CD4-positive, alpha-beta T cell treated with Interleukin-21 for 1 hour (primary cell): ENCODE results near the gene PSMB1.
"Not testable (repeated sequence)": the region's sequence is repeated elsewhere in the genome, so short reads cannot be mapped to it uniquely, and the experiment has no call there.

Experiments used
- DNase-seq: peaks from one replicate; pipeline ENCODE4 v3.0.0-alpha.2; 2020

PSMB1 gene

DNA sequence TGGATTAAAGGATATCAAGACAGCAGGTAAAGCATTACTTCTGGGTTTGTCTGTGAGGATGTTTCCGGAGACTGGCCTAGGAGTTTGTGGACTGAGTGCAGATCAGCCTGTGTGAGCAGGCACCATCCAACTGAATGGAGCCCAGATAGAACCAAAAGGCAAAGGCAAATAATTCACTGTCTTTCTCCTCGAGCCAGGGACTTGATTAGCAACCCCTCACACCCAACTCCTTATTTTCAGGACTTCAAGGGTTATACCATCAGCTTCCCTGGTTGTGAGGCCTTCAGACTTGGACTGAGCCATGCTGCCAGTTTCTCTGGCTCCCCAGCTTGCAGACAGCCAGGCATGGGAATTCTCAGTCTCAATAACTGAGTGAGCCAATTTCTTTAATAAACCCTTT, 19.3 kb downstream of the PSMB1 start:
- DNase-seq: no peak

- no peak for DNase-seq
These were observed 20.1 kb downstream of the PSMB1 start for GRCh38 chr6:170532867-170533488.

DNA sequence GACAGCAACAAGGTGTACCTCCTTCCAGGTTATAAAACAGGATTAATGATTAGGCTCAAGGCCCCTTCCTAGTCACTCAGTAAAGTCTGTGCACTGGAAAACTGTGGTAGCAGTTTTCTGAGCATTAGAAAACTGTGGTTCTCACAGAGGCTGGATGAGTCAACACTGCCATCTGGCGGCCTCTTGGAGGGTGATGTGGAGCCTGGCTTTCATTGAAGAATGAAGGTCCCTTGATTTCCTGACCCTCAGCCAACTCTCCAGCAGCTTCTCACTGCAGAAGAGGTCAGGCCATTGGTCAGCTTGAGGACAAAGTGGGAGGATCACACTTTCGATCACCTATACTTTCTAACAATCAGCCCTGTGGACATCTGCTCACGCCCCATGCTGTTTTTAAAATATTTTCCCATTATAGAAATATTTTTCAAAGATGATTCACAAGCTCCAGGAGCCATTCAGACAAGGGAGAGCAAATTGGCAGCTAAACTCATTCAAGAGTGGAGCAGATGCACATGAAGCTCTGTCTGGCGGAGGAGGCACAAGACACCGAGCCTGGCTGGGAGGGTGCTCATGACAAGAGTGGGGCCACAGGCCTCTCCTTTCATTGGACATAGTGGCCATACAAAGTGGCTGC, 23.2 kb downstream of the PSMB1 start:
- DNase-seq: peak; percentile 66

DNA sequence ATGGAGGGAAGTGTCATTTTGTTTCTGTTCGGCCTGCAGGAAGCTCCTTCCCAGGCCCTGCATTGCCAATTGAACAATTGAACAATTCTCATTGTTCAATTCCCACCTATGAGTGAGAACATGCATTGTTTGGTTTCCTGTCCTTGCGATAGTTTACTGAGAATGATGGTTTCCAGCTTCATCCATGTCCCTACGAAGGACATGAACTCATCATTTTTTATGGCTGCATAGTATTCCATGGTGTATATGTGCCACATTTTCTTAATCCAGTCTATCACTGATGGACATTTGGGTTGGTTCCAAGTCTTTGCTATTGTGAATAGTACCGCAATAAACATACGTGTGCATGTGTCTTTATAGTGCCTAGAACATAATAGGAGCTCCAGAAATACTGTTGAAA, 25.1 kb downstream of the PSMB1 start:
- DNase-seq: not testable (repeated sequence)

- no peak for DNase-seq
These were observed 27.3 kb downstream of the PSMB1 start for GRCh38 chr6:170525795-170526194.

DNA sequence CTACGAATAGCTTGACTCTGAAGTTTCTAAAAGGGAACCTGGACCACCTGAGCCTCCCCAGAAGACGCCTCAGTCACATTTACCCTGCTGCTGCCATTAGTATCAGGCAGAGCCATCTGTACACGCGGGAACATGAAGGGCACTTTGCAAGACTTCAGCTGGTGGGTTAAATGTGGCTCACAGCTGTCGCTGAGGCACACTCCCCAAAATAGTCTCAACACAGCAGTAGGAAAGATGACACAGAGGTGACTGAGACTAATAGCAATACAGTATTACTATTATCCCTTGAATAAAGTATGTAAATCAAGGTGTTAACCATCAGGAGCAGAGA, 29.0 kb downstream of the PSMB1 start:
- no peak for DNase-seq

DNA sequence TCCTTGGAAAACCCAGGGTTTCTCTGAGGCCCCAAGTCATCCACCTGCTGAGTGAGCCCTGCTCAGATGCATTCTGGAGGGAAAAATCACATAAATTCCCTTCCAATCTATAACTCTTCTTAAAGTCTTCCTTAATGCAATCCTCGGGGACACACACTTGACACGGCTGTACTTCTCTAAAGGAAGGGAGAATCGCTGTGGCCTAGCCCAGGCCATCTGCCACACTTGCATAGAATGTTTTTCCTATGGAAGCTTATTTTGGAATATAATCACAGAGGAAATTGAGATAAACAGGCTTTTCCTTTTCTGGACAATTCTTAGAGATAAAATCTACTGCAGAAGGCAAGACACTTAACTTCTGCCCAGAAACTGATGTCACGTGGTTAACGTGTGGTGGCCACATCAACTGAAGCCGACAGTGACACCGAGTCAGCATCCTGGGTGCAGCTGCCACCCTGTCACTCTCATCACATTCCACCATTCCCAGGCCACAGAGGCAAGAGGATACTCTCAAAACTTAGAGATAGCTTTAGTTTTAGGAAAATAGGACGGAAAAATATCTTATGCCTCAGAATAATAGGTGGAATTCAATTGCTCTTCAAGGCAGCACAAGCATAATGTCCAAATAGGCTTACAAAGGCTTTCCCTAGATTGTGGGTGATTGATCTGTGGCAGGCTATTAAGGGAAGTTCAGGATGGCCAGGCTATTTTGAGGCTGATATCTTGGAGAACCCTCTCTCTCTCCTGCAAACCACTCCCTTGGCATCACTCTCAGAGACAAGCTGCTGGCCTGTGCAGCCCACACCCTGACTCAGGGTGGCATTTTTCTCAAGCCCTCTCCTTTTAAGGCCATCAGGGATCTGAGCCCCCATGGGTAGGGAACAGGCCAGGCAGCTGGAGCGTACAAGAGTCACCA, 29.6 kb downstream of the PSMB1 start:
- DNase-seq: no peak

DNA sequence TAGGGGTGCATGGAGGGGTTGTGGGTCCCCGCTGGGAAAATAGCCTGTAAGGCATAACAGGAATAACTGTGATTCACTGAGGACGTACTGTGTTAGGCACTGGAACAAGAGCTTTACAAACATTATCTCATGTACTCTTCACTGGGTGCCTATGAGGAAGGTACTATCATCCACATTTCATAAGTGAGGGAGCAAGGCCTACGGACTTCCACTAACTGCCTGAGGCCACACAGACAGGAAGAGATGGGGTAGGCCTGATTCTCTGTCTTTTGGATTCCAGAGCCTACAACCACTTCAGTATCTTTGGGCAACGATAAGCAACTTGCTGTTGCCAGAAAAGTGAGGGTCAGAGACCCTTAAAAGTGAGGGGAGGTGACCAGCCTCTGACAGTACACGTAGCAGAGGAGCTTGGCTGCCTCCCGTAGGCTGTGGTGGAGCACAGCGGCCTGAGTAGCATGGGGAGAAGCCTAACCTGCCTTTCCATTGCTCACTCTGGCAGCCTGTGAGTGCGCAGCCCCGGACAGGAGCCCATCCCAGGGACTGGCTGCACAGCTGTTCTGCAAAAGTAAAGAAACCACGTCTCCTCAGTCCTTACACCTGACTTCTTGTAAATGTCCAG, 30.4 kb downstream of the PSMB1 start:
- no peak for DNase-seq

GRCh38 chr6:170516783-170517616, 36.1 kb downstream of the PSMB1 start:
- DNase-seq: peak; percentile 60

GRCh38 chr6:170514908-170515307, 38.2 kb downstream of the PSMB1 start:
- DNase-seq: no peak

GRCh38 chr6:170512249-170512648, 40.9 kb downstream of the PSMB1 start:
- no peak for DNase-seq

DNA sequence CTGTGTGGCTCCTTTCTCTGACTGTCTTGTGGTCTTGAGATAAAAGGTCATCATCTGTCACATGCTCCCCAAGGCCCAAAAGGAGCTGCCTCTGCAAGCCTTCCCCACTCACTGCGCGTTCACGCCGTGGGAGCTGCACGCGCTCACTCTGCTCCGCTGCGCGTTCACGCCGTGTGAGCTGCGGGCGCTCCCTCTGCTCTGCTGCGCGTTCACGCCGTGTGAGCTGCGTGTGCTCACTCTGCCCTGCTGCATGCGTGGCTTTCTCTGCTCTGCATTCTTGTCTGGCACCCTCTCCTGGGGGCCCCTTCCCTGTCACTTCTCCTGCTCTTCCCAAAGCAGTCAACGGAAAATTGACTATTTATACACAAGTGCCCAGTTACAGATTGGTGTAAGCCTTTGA, 42.5 kb downstream of the PSMB1 start:
- DNase-seq: no peak

DNA sequence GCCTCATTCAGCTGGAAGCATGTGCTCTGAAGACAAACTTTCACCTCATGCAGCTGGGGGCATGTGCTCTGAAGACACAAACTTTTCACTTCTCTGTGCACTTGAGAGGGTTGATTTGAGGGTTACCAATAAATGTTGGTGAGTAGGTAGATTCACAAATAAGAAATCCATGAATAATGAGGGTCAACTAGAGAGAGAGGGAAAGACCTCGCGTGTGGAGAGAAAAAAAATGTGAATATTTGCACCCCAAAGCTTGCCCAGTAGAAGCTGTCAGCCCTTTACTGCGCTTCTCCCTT, 43.4 kb downstream of the PSMB1 start:
- no peak for DNase-seq

- not testable (repeated sequence) for DNase-seq
These were observed 44.0 kb downstream of the PSMB1 start for GRCh38 chr6:170508892-170509722.

DNA sequence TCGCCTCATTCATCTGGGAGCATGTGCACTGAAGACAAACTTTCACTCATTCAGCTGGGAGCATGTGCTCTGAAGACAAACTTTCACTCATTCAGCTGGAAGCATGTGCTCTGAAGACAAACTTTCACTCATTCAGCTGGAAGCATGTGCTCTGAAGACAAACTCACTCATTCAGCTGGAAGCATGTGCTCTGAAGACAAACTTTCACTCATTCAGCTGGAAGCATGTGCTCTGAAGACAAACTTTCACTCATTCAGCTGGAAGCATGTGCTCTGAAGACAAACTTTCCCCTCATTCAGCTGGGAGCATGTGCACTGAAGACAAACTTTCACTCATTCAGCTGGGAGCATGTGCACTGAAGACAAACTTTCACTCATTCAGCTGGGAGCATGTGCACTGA, 44.8 kb downstream of the PSMB1 start:
- not testable (repeated sequence) for DNase-seq

DNA sequence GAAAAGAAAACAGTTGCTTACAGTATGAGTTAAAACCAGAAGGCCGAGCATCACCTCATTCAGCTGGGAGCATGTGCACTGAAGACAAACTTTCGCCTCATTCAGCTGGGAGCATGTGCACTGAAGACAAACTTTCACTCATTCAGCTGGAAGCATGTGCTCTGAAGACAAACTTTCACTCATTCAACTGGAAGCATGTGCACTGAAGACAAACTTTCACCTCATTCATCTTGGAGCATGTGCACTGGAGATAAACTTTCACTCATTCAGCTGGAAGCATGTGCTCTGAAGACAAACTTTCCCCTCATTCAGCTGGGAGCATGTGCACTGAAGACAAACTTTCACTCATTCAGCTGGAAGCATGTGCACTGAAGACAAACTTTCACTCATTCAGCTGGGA, 45.4 kb downstream of the PSMB1 start:
- not testable (repeated sequence) for DNase-seq

DNA sequence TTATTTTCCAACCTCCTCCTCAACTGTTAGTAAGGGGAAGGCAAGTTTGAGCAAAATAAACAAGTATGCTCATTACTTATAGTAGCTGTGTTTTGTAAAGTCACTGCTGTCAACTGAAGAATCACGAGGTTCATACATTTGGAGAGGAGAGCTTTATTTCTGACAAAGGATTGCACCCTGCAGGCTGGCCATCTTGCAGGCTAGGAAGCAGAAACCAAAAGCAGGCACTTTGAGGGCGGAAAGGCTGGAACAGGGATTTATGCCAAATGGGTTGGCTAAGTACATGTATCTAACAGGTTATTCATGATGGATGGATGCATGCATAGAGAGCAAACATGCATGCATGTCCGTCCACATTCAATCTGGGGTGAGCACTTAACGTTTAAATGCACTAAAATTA, 46.7 kb downstream of the PSMB1 start:
- DNase-seq: no peak

- DNase-seq: no peak
These were observed 47.8 kb downstream of the PSMB1 start for GRCh38 chr6:170505306-170505705.

- no peak for DNase-seq
These were observed 48.6 kb downstream of the PSMB1 start for GRCh38 chr6:170504479-170504878.

GRCh38 chr6:170503414-170503761, 49.7 kb downstream of the PSMB1 start:
- no peak for DNase-seq

- DNase-seq: not testable (repeated sequence)
These were observed 50.2 kb downstream of the PSMB1 start for GRCh38 chr6:170502733-170503413.
